ENCODE results near the gene COLGALT1.
A peak's percentile ranks its signal among the peaks of the same experiment; 100 is the strongest.
"Not testable (repeated sequence)": the region's sequence is repeated elsewhere in the genome, so short reads cannot be mapped to it uniquely, and the experiment has no call there.

The COLGALT1 gene

DNA sequence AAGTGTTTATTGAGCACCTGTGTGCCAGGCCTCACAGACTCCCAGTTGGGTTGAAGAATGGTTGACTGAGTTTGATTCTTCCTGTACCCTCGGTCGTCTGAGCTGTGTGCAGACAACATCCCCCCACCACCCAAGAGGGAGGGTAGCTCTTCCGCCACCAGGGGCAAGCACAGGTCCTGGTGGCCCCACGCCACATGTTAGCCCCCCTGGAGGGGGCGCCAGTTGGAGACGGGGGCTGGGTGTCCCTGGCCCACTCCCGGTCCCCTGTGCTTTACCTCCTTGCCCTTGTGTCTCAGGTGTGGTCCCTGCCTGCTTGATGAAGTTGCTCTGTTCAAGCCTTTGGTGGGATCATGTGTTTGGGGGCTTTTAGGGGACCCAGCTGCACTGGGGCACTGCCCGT is 27.2 kb downstream of the COLGALT1 start:
- Histone ChIP-seq H4K20me1 (peaks cover 54% of the 10 kb centered on the region), H3K4me1 (peaks cover 64% of the 10 kb centered on the region), H3K27me3 (no peaks in the 10 kb centered on the region), H3K4me3 (peak overlapping the region; percentile 39; the same call in 1 of the 2 replicates), H3K9ac (peak overlapping the region; percentile 61), H3K9me3 (no peaks in the 10 kb centered on the region), H3K36me3 (peaks cover 45% of the 10 kb centered on the region), H3K4me2 (peak overlapping the region; percentile 97), H3K27ac (peak overlapping the region; percentile 73)
- no peak for TF ChIP-seq Cebpa-rat (IDR thresholded peaks at IDR 0.05)

DNA sequence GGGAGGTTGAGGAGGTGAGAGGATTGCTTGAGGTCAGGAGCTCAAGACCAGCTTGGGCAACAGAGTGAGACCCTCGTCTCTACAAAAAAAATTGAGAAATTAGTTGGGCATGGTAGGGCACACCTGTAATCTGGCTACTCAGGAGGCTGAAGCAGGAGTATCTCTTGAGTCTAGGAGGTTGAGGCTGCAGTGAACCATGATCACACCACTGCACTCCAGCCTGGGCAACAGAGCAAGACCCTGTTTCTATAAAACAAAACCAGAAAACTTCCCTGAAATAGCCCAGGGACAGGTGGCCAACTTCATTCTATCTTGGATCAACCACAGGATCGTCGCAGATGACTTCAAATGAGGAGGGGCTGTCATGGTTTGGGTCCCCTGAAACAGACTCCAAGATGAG is 28.7 kb downstream of the COLGALT1 start:
- no peak overlapping the region for H3K9ac ChIP-seq
- no peaks in the 10 kb centered on the region for H3K9me3 ChIP-seq
- no peak for TF ChIP-seq Cebpa-rat (IDR thresholded peaks at IDR 0.05)
- peaks cover 30% of the 10 kb centered on the region for H3K36me3 ChIP-seq
- peak overlapping the region; percentile 97 for H3K4me2 ChIP-seq
- H3K27me3 ChIP-seq, result no peaks in the 10 kb centered on the region
- peaks cover 39% of the 10 kb centered on the region for H4K20me1 ChIP-seq
- H3K4me3 ChIP-seq, result no peak overlapping the region
- H3K27ac ChIP-seq, result 0 out of 2 replicates have a peak overlapping the region, but pooled peaks have one; percentile 4
- H3K4me1 ChIP-seq, result peaks cover 64% of the 10 kb centered on the region

DNA sequence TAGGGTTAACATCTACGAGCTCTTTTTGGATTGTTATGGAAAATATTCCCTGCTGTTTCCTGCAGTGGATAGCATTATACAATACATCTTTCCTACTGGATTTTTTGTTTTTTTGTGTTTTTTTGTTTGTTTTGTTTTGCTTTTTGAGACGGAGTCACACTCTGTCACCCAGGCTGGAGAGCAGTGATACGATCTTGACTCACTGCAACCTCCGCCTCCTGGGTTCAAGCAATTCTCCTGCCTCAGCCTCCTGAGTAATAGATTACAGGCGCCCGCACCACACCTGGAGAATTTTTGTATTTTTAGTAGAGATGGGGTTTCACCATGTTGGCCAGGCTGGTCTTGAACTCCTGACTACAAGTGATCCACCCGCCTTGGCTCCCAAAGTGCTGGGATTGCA is 29.9 kb downstream of the COLGALT1 start:
- not testable (repeated sequence) for H3K4me2 ChIP-seq, H3K4me3 ChIP-seq, H3K9ac ChIP-seq, H3K27me3 ChIP-seq, H3K27ac ChIP-seq, H3K9me3 ChIP-seq
- Histone ChIP-seq H3K36me3 (peaks cover 20% of the 10 kb centered on the region), H3K4me1 (peaks cover 51% of the 10 kb centered on the region), H4K20me1 (peaks cover 26% of the 10 kb centered on the region)

DNA sequence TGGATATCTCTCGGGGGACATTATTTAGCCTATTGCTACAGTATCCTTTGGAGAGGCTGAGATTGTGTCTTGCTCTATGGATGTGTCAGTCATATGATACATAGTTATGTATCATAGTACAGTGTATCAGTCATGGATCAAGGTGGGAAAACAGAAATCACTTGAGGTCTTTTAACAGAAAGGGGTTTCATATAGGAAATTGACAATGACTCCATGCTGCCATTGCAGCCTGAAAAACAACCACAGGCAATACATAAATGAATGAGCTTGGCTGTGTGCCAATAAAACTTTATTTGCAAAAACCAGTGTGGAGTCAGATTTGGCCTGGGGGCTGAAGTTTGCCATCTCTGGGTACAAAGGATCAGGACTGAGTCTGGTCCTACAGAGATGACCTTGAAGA is 35.4 kb downstream of the COLGALT1 start:
- TF ChIP-seq Cebpa-rat (IDR thresholded peaks at IDR 0.05), result no peak
- H3K9me3 ChIP-seq, result no peaks in the 10 kb centered on the region
- H3K4me2 ChIP-seq, result no peak overlapping the region
- H3K4me3 ChIP-seq, result no peak overlapping the region
- H3K36me3 ChIP-seq, result no peaks in the 10 kb centered on the region
- no peaks in the 10 kb centered on the region for H4K20me1 ChIP-seq
- H3K9ac ChIP-seq, result no peak overlapping the region
- no peak overlapping the region for H3K27ac ChIP-seq
- H3K27me3 ChIP-seq, result no peaks in the 10 kb centered on the region
- peaks cover 12% of the 10 kb centered on the region for H3K4me1 ChIP-seq

DNA sequence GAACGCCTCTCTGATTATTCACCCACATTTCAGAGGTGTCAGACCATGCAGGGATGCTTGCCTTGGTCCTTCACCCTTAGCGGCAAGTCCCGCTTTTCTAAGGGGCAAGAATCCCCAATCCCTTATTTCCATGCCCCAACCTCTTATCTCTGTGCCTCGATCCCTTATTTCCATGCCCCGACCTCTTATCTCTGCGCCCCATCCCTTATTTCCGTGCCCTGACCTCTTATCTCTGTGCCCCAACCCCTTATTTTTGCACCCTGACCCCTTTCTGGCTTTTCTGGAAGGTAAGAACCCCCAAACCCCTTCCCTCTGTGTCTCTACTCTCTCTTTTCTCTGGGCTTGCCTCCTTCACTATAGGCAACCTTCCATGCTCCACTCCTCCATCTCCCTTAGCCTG is 38.8 kb downstream of the COLGALT1 start:
- H3K9me3 ChIP-seq, H3K4me2 ChIP-seq, H3K27me3 ChIP-seq, H4K20me1 ChIP-seq, H3K9ac ChIP-seq, H3K4me3 ChIP-seq, H3K27ac ChIP-seq, H3K36me3 ChIP-seq: not testable (repeated sequence)
- H3K4me1 ChIP-seq, result peaks cover 12% of the 10 kb centered on the region

DNA sequence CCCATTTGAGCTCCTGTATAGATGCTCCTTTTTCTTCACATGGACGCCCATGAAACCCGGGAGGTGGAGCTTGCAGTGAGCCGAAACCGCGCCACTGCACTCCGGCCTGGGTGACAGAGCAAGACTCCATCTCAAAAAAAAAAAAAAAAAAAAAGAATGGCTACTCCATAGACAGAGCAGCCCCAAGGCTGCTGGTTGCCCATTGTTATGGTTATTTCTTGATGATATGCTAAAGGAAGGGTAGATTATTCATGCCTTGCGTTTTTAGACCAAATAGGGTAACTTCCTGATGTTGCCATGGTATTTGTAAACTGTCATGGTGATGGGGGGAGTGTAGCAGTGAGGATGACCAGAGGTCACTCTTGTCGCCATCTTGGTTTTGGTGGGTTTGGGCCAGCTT is 42.6 kb downstream of the COLGALT1 start:
- H3K9ac ChIP-seq, H3K4me3 ChIP-seq, H3K27ac ChIP-seq, H3K36me3 ChIP-seq, H3K4me2 ChIP-seq, H3K9me3 ChIP-seq, H3K27me3 ChIP-seq, H4K20me1 ChIP-seq: not testable (repeated sequence)
- H3K4me1 ChIP-seq, result peaks cover 15% of the 10 kb centered on the region

DNA sequence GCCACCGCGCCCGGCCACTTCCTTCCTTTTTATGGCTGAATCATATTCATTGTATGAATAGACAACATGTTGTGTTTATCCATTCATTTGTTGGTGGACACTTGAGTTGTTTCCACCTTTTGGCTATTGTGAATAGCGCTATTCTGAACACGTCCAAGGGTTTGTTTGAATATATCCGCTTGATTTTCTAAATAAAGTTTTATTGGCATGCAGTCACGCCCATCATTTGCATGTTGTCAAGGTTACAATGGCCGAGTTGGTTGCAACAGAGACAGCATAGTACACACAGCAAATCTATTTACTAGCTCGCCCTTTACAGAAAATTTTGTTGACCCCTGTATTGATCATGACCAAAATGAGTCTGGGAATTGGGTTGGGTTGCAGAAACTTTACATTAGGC is 43.5 kb downstream of the COLGALT1 start:
- Histone ChIP-seq H3K27me3 (no peaks in the 10 kb centered on the region), H3K4me1 (peaks cover 24% of the 10 kb centered on the region), H3K4me2 (no peak overlapping the region), H3K9ac (no peak overlapping the region), H3K36me3 (no peaks in the 10 kb centered on the region), H4K20me1 (no peaks in the 10 kb centered on the region), H3K27ac (no peak overlapping the region), H3K9me3 (no peaks in the 10 kb centered on the region), H3K4me3 (no peak overlapping the region)
- no peak for TF ChIP-seq Cebpa-rat (IDR thresholded peaks at IDR 0.05)

DNA sequence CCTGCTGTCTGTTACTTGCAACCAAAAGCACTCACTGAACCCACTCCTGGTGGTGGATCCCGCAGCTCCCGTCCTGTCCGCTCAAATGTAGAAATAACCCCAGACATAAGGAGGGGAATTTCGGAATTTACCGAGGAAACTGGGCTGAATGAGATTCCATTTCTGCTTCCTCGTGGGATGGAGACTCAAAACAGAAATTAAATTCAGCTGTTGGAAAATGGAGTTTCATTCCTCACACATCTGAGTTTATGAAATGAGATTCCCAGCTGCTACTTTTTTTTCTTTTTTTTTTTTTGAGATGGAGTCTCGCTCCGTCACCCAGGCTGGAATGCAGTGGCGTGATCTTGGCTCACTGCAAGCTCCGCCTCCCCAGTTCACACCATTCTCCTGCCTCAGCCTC is 44.3 kb downstream of the COLGALT1 start:
- no peak overlapping the region for H3K4me3 ChIP-seq
- no peaks in the 10 kb centered on the region for H3K36me3 ChIP-seq
- H4K20me1 ChIP-seq, result no peaks in the 10 kb centered on the region
- H3K9me3 ChIP-seq, result no peaks in the 10 kb centered on the region
- H3K27ac ChIP-seq, result no peak overlapping the region
- H3K4me2 ChIP-seq, result no peak overlapping the region
- H3K4me1 ChIP-seq, result peaks cover 32% of the 10 kb centered on the region
- TF ChIP-seq Cebpa-rat (IDR thresholded peaks at IDR 0.05), result no peak
- no peaks in the 10 kb centered on the region for H3K27me3 ChIP-seq
- H3K9ac ChIP-seq, result no peak overlapping the region

DNA sequence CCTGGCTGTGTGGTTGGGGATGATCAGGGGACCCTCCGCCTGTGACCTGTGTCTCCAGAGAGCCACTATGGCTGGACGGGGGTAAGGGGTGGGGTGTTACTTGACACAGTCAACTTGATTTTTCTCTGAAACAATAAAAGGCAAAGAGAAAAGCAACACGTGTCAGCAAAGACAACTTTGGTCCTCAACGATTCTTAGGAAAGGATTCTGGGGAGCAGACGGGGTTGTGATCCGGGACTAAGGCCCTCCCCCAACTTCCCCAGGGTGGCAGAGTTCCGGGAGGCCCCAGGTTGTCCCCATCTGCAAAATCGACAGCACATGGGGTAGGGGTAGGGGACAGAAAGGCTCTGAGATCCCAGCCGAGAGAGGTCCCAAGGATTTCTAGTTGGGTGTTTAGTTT is 46.2 kb downstream of the COLGALT1 start:
- Histone ChIP-seq H4K20me1 (no peaks in the 10 kb centered on the region), H3K36me3 (no peaks in the 10 kb centered on the region), H3K9ac (no peak overlapping the region), H3K27ac (no peak overlapping the region), H3K4me2 (peak overlapping the region; percentile 37), H3K4me3 (no peak overlapping the region), H3K9me3 (no peaks in the 10 kb centered on the region), H3K27me3 (no peaks in the 10 kb centered on the region), H3K4me1 (peaks cover 42% of the 10 kb centered on the region)
- TF ChIP-seq Cebpa-rat (IDR thresholded peaks at IDR 0.05), result no peak

DNA sequence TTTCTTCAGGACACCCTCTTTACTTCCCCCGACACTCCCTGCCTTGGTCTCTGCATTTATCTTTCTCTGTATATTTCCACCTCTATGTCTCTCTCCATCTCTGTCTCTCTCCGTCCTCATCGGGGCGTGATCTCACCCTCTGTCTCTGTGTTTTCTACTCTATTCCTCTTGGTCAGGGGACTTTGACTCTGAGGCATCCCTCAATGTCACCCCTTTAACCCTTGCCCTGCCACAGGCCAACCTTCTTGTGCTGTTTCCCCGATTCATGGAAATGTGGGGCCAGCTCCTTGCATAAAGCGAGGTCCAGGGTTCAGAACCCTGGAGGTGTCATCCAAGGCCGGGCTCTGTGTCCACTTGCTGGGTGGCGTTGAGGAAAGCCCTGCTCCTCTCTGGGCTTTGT is 46.8 kb downstream of the COLGALT1 start:
- peak overlapping the region; percentile 37; the same call in 1 of the 2 replicates for H3K4me2 ChIP-seq
- H3K4me1 ChIP-seq, result peaks cover 46% of the 10 kb centered on the region
- no peak overlapping the region for H3K4me3 ChIP-seq
- H4K20me1 ChIP-seq, result no peaks in the 10 kb centered on the region
- H3K9me3 ChIP-seq, result no peaks in the 10 kb centered on the region
- no peak overlapping the region for H3K9ac ChIP-seq
- H3K27ac ChIP-seq, result no peak overlapping the region
- no peak for TF ChIP-seq Cebpa-rat (IDR thresholded peaks at IDR 0.05)
- H3K27me3 ChIP-seq, result no peaks in the 10 kb centered on the region
- no peaks in the 10 kb centered on the region for H3K36me3 ChIP-seq

DNA sequence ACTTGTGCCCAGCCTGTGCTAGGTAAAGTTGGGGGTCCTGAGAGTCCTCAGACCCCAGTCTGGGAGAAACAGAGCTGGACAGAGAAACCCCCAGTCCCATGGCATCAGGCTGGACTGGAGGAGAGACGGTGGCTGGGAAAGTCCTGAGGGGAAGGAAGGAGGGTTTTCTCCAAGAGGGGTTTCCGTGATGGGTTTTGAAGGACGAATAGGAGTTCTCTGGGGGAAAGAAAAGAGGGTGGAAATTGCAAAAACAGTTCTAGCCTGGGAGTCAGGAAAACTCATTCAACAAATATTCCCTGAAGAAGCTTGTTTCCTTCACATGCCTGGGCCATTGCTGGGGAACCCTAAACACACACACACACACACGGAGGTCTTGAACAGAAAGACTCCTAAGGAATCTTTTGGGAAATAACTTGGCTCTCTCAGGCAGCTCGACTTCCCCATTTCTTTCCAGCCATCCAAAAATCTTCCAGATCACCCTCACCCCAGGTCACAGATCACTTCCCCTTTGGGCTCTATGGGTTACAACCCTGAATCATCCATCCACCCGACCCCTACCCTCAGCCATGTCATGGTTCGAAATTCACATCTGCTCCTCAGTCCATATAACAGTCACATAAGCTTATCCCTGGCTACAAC is 47.5 kb downstream of the COLGALT1 start:
- H3K27me3 ChIP-seq, result no peaks in the 10 kb centered on the region
- no peak overlapping the region for H3K4me3 ChIP-seq
- 0 out of 2 replicates have a peak overlapping the region, but pooled peaks have one; percentile 29 for H3K4me2 ChIP-seq
- H4K20me1 ChIP-seq, result no peaks in the 10 kb centered on the region
- H3K27ac ChIP-seq, result no peak overlapping the region
- TF ChIP-seq Cebpa-rat (IDR thresholded peaks at IDR 0.05), result no peak
- H3K4me1 ChIP-seq, result peaks cover 46% of the 10 kb centered on the region
- H3K36me3 ChIP-seq, result no peaks in the 10 kb centered on the region
- H3K9ac ChIP-seq, result no peak overlapping the region
- H3K9me3 ChIP-seq, result no peaks in the 10 kb centered on the region
